Loucy (cell line): ENCODE measurements around the gene CTNND2.

Experiments
- H2AFZ ChIP-seq: fragments of 200-600 bp; sonication (generic); 2 replicates; pipeline ENCODE4 v1.6.0; 2016; ENCODE audit warnings: antibody characterized with exemption, mild to moderate bottlenecking, low read length, moderate library complexity
- H3F3A ChIP-seq: fragments of 200-600 bp; 2 replicates; pipeline ENCODE4 v1.6.0; 2016; ENCODE audit warnings: antibody characterized with exemption, low read depth, mild to moderate bottlenecking
- H3K27me3 ChIP-seq: fragments of 200-600 bp; sonication (generic); 2 replicates; pipeline ENCODE4 v1.6.1; 2014; ENCODE audit warnings: low read length, mild to moderate bottlenecking; ENCODE audit not compliant: insufficient read depth, poor library complexity, severe bottlenecking
- H3K36me3 ChIP-seq: fragments of 200-600 bp; sonication (generic); 2 replicates; pipeline ENCODE4 v1.6.1; 2016; ENCODE audit warnings: low read length; ENCODE audit not compliant: insufficient read depth
- H3K4me1 ChIP-seq: fragments of 200-600 bp; sonication (generic); 2 replicates; pipeline ENCODE4 v1.5.1; 2014; ENCODE audit warnings: low read length, mild to moderate bottlenecking; ENCODE audit not compliant: insufficient read depth, poor library complexity, severe bottlenecking
- H3K4me2 ChIP-seq: fragments of 200-600 bp; sonication (generic); 2 replicates; pipeline ENCODE4 v1.6.0; 2014; ENCODE audit warnings: antibody characterized with exemption, low read length, low read depth, mild to moderate bottlenecking; ENCODE audit not compliant: poor library complexity, severe bottlenecking
- H3K4me3 ChIP-seq: fragments of 200-600 bp; sonication (generic); 2 replicates; pipeline ENCODE4 v1.5.1; 2014; ENCODE audit warnings: low read length, mild to moderate bottlenecking, mixed read lengths; ENCODE audit not compliant: poor library complexity, severe bottlenecking
- H3K79me2 ChIP-seq: fragments of 200-600 bp; sonication (generic); 2 replicates; pipeline ENCODE4 v1.6.1; 2014; ENCODE audit warnings: low read length; ENCODE audit not compliant: insufficient read depth
- H3K9ac ChIP-seq: fragments of 200-600 bp; sonication (generic); 2 replicates; pipeline ENCODE4 v1.6.0; 2014; ENCODE audit warnings: mild to moderate bottlenecking, low read depth, low read length, moderate library complexity; ENCODE audit not compliant: poor library complexity, severe bottlenecking
- H3K9me2 ChIP-seq: fragments of 200-600 bp; sonication (generic); replicated peaks from 2 replicates; pipeline ENCODE4 v1.6.1; 2016; ENCODE audit warnings: low read depth, low read length, mixed read lengths
- H3K9me3 ChIP-seq: fragments of 200-600 bp; sonication (generic); 2 replicates; pipeline ENCODE4 v1.6.1; 2014; ENCODE audit warnings: mild to moderate bottlenecking, antibody characterized with exemption, low read length, low read depth; ENCODE audit not compliant: insufficient read depth
- H4K20me1 ChIP-seq: fragments of 200-600 bp; sonication (generic); 2 replicates; pipeline ENCODE4 v1.6.0; 2014; ENCODE audit warnings: antibody characterized with exemption, low read length, mild to moderate bottlenecking; ENCODE audit not compliant: insufficient read depth, poor library complexity, severe bottlenecking
- CTCF ChIP-seq: fragments of 200-600 bp; sonication (generic); conservative IDR thresholded peaks from 2 replicates; pipeline ENCODE4 v1.5.1; 2014; ENCODE audit warnings: mild to moderate bottlenecking, antibody characterized with exemption, low read length
- EZH2phosphoT487 ChIP-seq: fragments of 200-600 bp; IDR thresholded peaks from 2 replicates; pipeline ENCODE4 v1.6.1; 2018; ENCODE audit warnings: antibody characterized with exemption, mild to moderate bottlenecking, moderate library complexity, borderline replicate concordance

Gene CTNND2

GRCh38 chr5:11922394-11922793, 18.1 kb upstream of the CTNND2 start:
- no peaks in the 10 kb centered on the region for H3K79me2 ChIP-seq
- TF ChIP-seq EZH2phosphoT487, result no peak
- no peak overlapping the region for H3K9ac ChIP-seq
- H2AFZ ChIP-seq, result no peak overlapping the region
- no peaks in the 10 kb centered on the region for H3K4me1 ChIP-seq
- H3K4me2 ChIP-seq, result no peak overlapping the region
- no peaks in the 10 kb centered on the region for H3F3A ChIP-seq
- H4K20me1 ChIP-seq, result no peaks in the 10 kb centered on the region
- no peaks in the 10 kb centered on the region for H3K9me2 ChIP-seq
- no peak overlapping the region for H3K4me3 ChIP-seq
- no peaks in the 10 kb centered on the region for H3K27me3 ChIP-seq
- no peaks in the 10 kb centered on the region for H3K36me3 ChIP-seq
- no peaks in the 10 kb centered on the region for H3K9me3 ChIP-seq

GRCh38 chr5:11918463-11919045, 14.3 kb upstream of the CTNND2 start:
- Histone ChIP-seq H3K9me3 (no peaks in the 10 kb centered on the region), H3K4me2 (no peak overlapping the region), H3F3A (no peaks in the 10 kb centered on the region), H3K79me2 (no peaks in the 10 kb centered on the region), H3K27me3 (no peaks in the 10 kb centered on the region), H3K36me3 (no peaks in the 10 kb centered on the region), H3K4me1 (no peaks in the 10 kb centered on the region), H3K9ac (no peak overlapping the region), H4K20me1 (no peaks in the 10 kb centered on the region), H3K9me2 (no peaks in the 10 kb centered on the region), H2AFZ (no peak overlapping the region), H3K4me3 (no peak overlapping the region)
- TF ChIP-seq CTCF, result no peak
- no peak for TF ChIP-seq EZH2phosphoT487

- Histone ChIP-seq H3K36me3 (no peaks in the 10 kb centered on the region), H3K4me3 (no peak overlapping the region), H3F3A (no peaks in the 10 kb centered on the region), H4K20me1 (no peaks in the 10 kb centered on the region), H3K4me1 (no peaks in the 10 kb centered on the region), H3K79me2 (no peaks in the 10 kb centered on the region), H3K9ac (no peak overlapping the region), H3K4me2 (no peak overlapping the region), H3K9me2 (no peaks in the 10 kb centered on the region), H3K27me3 (no peaks in the 10 kb centered on the region), H3K9me3 (no peaks in the 10 kb centered on the region), H2AFZ (no peak overlapping the region)
- no peak for TF ChIP-seq CTCF
- no peak for TF ChIP-seq EZH2phosphoT487
These were observed 5.2 kb upstream of the CTNND2 start for GRCh38 chr5:11909471-11909870.

- no peak for TF ChIP-seq CTCF
- TF ChIP-seq EZH2phosphoT487, result no peak
- Histone ChIP-seq H4K20me1 (no peaks in the 10 kb centered on the region), H3K9me2 (no peaks in the 10 kb centered on the region), H3K27me3 (no peaks in the 10 kb centered on the region), H3K4me1 (no peaks in the 10 kb centered on the region), H3K9me3 (no peaks in the 10 kb centered on the region), H3K9ac (no peak overlapping the region), H3F3A (no peaks in the 10 kb centered on the region), H3K36me3 (no peaks in the 10 kb centered on the region), H3K79me2 (no peaks in the 10 kb centered on the region), H3K4me3 (no peak overlapping the region), H2AFZ (no peak overlapping the region), H3K4me2 (no peak overlapping the region)
These were observed 2.3 kb upstream of the CTNND2 start for GRCh38 chr5:11906497-11906896.
